ENCODE data around the gene GRB10. TPM values are rescaled to one million over a fixed set of nuclear protein-coding genes. Genes with fewer than 3 reads are reported as not detected.

GRB10 gene
- total and polyA plus RNA-seq, 2 of the 8 experiments (the other 6 are each of a cell fraction or from before 2014, with no cell fraction given), result 35.7 to 97.0 TPM

- TF ChIP-seq EP300 (IDR thresholded peaks at IDR 0.05; ENCODE audit: borderline replicate concordance in 1 of 2, low read depth in 2 of 2, low read length in 2 of 2), result no peak
- TF ChIP-seq HDAC2 (IDR thresholded peaks at IDR 0.05; ENCODE audit: borderline replicate concordance in 1 of 2, low read depth in 2 of 2, low read length in 2 of 2), result no peak
These were observed 98.0 kb downstream of the GRB10 start (continued) for GRCh38 chr7:50684713-50685075.

All from H1 (cell line).